ENCODE data around the gene PTDSS2. TPM values are rescaled to one million over a fixed set of nuclear protein-coding genes. Genes with fewer than 3 reads are reported as not detected.
"Not testable (repeated sequence)": the region's sequence is repeated elsewhere in the genome, so short reads cannot be mapped to it uniquely, and the experiment has no call there.

The PTDSS2 gene
- total RNA-seq, 1 experiment from 2014 or later: 78.1 TPM

DNA sequence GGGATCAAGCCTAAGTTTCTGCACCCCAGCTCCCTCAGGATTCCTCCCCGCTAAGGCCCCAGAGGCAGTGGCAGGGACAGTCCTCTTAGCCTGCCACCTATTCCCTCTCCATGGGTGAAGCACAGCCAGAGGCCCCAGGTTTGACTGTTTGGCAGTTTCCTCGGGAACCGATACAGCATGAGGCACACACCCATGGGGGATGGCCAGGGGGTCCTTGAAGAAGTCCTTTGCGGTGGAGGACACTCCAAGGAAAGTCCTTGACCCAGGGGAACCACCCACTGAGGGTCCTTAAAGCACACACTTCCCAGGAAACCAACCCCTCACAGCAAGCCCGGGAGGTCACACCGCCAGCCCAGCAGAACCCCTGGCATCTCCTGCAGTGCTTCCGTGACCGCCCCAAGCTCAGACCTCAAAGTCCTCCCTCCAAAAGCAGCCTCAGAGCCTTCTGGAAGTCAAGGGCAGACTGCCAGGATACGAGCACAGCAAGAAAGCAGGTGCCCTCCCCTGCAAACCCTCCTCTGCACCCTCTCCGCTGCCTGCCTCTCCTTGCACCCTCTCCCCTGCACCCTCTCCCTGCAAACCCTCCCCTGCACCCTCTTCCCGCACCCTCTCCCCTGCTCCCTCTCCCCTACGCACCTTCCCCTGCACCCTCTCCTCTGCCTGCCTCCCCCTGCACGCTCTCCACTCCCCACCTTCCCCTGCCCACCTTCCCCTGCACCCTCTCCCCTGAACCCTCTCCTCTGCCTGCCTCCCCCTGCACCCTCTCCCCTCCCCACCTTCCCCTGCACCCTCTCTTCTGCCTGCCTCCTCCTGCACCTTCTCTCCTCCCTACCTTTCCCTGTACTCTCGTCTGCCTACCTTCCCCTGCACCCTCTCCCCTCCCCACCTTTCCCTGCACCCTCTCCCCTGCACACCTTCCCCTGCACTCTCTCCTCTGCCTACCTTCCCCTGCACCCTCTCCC lies 36.7 kb upstream of the PTDSS2 start:
- in situ Hi-C loops (cut with HindIII; ENCODE audit: low sequenced_read_pairs): no loop called here
- DNase-seq (ENCODE audit: low spot score): no peak

DNA sequence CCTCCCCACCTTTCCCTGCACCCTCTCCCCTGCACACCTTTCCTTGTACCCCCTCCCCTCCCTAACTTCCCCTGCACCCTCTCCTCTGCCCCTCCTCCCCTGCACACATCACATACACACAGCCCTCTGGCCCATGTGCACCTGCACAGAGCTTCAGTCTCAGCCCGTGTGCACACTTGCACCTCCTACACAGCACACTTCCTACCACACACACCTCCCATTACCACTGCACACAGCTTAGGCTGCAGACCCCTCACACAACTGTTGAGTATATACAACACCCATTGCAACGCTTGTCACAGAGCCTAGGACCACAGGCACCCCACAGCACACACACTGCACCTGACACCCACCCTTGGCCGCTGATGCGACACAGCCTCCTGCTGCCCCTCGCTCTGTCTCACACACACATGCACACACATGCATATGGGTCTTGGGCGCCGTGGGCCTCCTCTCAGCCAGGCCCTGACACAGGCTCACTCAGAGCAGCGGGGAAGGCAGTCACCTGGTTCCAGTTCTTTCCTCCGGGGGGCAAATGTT lies 35.7 kb upstream of the PTDSS2 start:
- in situ Hi-C loops (cut with HindIII; ENCODE audit: low sequenced_read_pairs): no loop called here
- DNase-seq (ENCODE audit: low spot score): no peak

DNA sequence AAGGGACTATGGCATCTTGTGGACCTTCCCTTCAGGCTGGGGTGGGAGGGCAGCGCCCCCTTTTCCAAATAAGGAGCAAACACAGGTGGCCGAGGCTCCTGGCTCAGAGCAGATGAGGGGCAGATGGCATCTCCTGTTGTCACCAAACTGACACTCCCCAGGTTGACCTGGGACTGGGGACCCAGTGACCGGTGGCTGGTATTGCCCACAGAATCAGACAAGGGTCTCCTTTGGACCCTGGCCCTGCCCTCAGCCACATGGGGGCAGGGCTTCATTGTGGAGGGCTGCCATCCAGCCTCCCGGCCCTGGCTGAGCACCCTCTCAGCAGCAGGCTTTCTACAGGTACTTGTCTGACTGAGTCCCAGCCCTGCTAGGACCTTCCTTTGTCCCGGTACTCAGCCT lies 34.4 kb upstream of the PTDSS2 start:
- in situ Hi-C loops (cut with HindIII; ENCODE audit: low sequenced_read_pairs): no loop called here
- DNase-seq (ENCODE audit: low spot score): no peak

- no peak for DNase-seq (ENCODE audit: low spot score)
- in situ Hi-C loops (cut with HindIII; ENCODE audit: low sequenced_read_pairs): no loop called here
Measured at GRCh38 chr11:416051-416756, 33.9 kb upstream of the PTDSS2 start.

GRCh38 chr11:416757-417621 lies 33.1 kb upstream of the PTDSS2 start:
- in situ Hi-C loops (cut with HindIII; ENCODE audit: low sequenced_read_pairs): no loop called here
- no peak for DNase-seq (ENCODE audit: low spot score)

DNA sequence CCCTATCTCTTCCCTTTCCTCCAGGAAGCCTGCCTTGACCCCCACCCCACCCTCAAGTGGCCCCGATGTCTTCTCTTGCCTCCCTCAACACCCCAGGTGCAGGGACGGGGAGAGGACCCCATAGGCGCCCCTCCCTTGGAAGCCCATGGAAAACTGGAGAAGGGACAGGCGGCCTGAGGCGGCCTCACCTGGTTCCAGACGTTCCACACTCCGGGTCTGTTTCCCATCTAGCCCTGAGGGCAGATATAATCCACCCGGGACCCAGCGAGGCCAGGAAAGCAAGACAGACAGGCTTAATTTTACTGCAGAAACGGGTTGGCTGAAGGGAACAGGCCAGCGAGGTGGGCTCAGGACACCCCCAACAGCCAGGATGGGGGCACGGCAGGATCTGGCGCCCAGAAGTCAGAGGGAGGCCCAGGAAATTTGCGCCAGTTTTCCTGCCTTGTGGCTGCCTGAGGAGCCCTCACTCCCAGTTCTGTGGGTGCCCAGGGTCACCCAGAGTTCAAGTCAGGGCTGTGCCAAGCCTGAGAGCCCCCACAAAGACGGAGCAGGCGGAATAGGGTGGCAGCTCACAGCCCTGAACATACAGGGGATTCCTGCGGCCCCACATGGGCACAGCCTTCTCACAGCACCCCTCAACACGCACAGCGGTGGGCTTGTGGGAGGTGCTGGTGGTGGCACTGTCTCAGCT lies 32.3 kb upstream of the PTDSS2 start:
- no peak for DNase-seq (ENCODE audit: low spot score)
- in situ Hi-C loops (cut with HindIII; ENCODE audit: low sequenced_read_pairs): no loop called here

- DNase-seq (ENCODE audit: low spot score): no peak
- in situ Hi-C loops (cut with HindIII; ENCODE audit: low sequenced_read_pairs): no loop called here
Measured at GRCh38 chr11:418343-419247, 31.5 kb upstream of the PTDSS2 start.

GRCh38 chr11:419248-420005 lies 30.7 kb upstream of the PTDSS2 start:
- DNase-seq (ENCODE audit: low spot score): no peak
- in situ Hi-C loops (cut with HindIII; ENCODE audit: low sequenced_read_pairs): no loop called here

- DNase-seq (ENCODE audit: low spot score): no peak
- in situ Hi-C loops (cut with HindIII; ENCODE audit: low sequenced_read_pairs): no loop called here
Measured at GRCh38 chr11:420054-420910, 29.8 kb upstream of the PTDSS2 start.

- DNase-seq (ENCODE audit: low spot score): no peak
- in situ Hi-C loops (cut with HindIII; ENCODE audit: low sequenced_read_pairs): no loop called here
Measured at GRCh38 chr11:420911-421321, 29.2 kb upstream of the PTDSS2 start.

- DNase-seq (ENCODE audit: low spot score): no peak
- in situ Hi-C loops (cut with HindIII; ENCODE audit: low sequenced_read_pairs): no loop called here
Measured at GRCh38 chr11:422249-422656, 27.8 kb upstream of the PTDSS2 start.

DNA sequence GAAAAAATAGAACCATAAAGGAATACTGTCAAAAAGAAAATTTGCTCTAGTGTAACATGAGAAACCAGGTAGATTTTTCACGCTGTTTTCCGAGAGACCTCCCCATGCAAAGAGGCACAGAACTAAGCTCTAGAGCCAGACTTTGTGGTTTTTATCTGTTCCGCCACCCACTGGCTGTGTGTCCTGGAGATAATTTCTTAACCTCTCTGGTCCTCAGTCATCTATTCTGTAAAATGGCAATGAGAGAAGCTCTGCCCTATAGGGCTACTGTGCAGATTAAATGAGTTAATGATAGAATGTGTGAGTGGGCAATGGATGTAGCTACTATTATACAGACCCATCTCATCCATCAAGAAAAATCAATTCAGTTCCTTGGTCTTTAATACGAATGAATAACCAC lies 25.8 kb upstream of the PTDSS2 start:
- no peak for DNase-seq (ENCODE audit: low spot score)
- in situ Hi-C loops (cut with HindIII; ENCODE audit: low sequenced_read_pairs): no loop called here

DNA sequence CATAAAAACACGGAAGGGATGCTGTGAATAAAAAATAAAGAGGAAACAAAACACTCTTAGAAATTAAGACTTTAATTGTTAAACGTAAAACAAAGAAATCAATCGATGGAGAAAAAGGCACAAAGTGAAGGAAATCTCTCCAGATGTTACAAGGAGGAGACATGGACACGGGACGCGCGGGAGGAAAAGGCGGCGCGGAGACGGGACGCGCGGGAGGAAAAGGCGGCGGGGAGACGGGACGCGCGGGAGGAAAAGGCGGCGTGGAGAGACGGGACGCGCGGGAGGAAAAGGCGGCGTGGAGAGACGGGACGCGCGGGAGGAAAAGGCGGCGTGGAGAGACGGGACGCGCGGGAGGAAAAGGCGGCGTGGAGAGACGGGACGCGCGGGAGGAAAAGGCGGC lies 25.3 kb upstream of the PTDSS2 start:
- DNase-seq (ENCODE audit: low spot score); in situ Hi-C loops (cut with HindIII; ENCODE audit: low sequenced_read_pairs): not testable (repeated sequence)

GRCh38 chr11:425301-425700 lies 24.8 kb upstream of the PTDSS2 start:
- in situ Hi-C loops (cut with HindIII; ENCODE audit: low sequenced_read_pairs): no loop called here
- DNase-seq (ENCODE audit: low spot score): no peak

DNA sequence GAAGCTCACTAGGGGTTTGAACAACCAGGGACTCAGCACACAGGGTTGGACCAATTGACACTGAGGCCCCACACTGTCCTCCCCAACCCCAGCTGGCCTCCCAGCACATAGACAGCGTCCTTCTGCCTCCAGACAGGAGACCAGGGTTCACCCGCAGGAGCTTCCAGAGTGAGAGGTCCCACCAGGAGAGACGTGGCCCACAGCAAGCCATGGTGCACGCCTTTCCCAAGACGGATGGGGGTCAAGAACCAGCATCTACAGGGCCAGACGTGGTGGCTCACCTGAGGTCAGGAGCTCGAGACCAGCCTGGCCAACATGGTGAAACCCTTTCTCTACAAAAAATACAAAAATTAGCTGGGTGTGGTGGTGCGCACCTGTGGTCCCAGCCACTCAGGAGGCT lies 23.2 kb upstream of the PTDSS2 start:
- in situ Hi-C loops (cut with HindIII; ENCODE audit: low sequenced_read_pairs): no loop called here
- no peak for DNase-seq (ENCODE audit: low spot score)

GRCh38 chr11:428295-428694 lies 21.8 kb upstream of the PTDSS2 start:
- no peak for DNase-seq (ENCODE audit: low spot score)
- in situ Hi-C loops (cut with HindIII; ENCODE audit: low sequenced_read_pairs): no loop called here
